Measurements from ENCODE around the gene CCR6. TPM values are rescaled to one million over a fixed set of nuclear protein-coding genes. Genes with fewer than 3 reads are reported as not detected.

Gene CCR6
- total and polyA plus RNA-seq, 2 of the 8 experiments (the other 6 are each of a cell fraction or from before 2014, with no cell fraction given) = 0.06 TPM; not detected in 1

- peaks cover 10 to 12% of the 10 kb centered on the region in 2 experiments; a peak in 3 of 4 replicates for H3K9me3 ChIP-seq (ENCODE audit: insufficient read depth in 2 of 2, low read depth in 1 of 2, low read length in 1 of 2)
- H4K91ac ChIP-seq (replicated peaks; ENCODE audit: insufficient read length, low read length) = no peak overlapping the region
- H3K18ac ChIP-seq (ENCODE audit: extremely low read depth, low read length) = no peak overlapping the region
- H2AK5ac ChIP-seq (ENCODE audit: low read depth, low read length) = no peak overlapping the region
- no peaks in the 10 kb centered on the region for H3K79me1 ChIP-seq (ENCODE audit: low read depth, low read length)
- POLR2A ChIA-PET (ENCODE audit: partially characterized antibody) = interaction anchor here (0.6 to 0.7 kb wide), 2 partner anchors 84 to 432 kb away, joined by 3 to 4 read pairs; no protein-coding TSS in a partner anchor
- FAIRE-seq (no peak), DNase-seq (ENCODE audit: low read depth in 1 of 2, low spot score in 2 of 2) (no peak)
- no peak overlapping the region for H2BK15ac ChIP-seq (ENCODE audit: low read length)
- no peak overlapping the region for H2BK120ac ChIP-seq (replicated peaks; ENCODE audit: low read depth, low read length)
- no peaks in the 10 kb centered on the region for H3K79me2 ChIP-seq (ENCODE audit: control insufficient read depth in 1 of 2, insufficient read depth in 2 of 2, low read length in 2 of 2)
- no peak overlapping the region for H3K4me2 ChIP-seq (ENCODE audit: insufficient read depth in 1 of 2, low read depth in 2 of 2, low read length in 2 of 2)
- no peak overlapping the region for H3K27ac ChIP-seq (ENCODE audit: low read depth, low read length)
- no peaks in the 10 kb centered on the region for H3K36me3 ChIP-seq (ENCODE audit: control insufficient read depth in 2 of 4, insufficient read depth in 4 of 4, low read length in 3 of 4)
- no peak overlapping the region for H3K4ac ChIP-seq (replicated peaks; ENCODE audit: insufficient read length, low read depth, low read length)
- 88% methylated on average over 11 of the region's 11 CpGs; no CpG with 5 or more reads in 1 of the 2 experiments for WGBS, 2 experiments (ENCODE audit: extremely low coverage in 1 of 2, insufficient coverage in 1 of 2, insufficient read length in 1 of 2, insufficient replicate concordance in 2 of 2, low coverage in 1 of 2, low lambda C conversion rate in 2 of 2, missing lambda C conversion rate in 1 of 2)
- H3K23me2 ChIP-seq (ENCODE audit: low read depth, low read length) = no peaks in the 10 kb centered on the region
- no peak overlapping the region for H3K56ac ChIP-seq (replicated peaks; ENCODE audit: insufficient read length, low read depth, low read length)
- no peaks in the 10 kb centered on the region for H4K20me1 ChIP-seq (replicated peaks in 1 of 2; ENCODE audit: control insufficient read depth in 1 of 2, insufficient read depth in 2 of 2, low read length in 2 of 2)
- H3K27me3 ChIP-seq (replicated peaks in 1 of 4; ENCODE audit: control insufficient read depth in 3 of 4, extremely low read depth in 1 of 4, insufficient read depth in 3 of 4, low read length in 3 of 4) = no peaks in the 10 kb centered on the region
- no peak overlapping the region for H3K4me3 ChIP-seq (ENCODE audit: extremely low read depth in 1 of 4, insufficient read depth in 2 of 4, low read depth in 3 of 4, low read length in 4 of 4)
- no peak overlapping the region for H4K5ac ChIP-seq (ENCODE audit: insufficient read length, low read depth, low read length)
- H3K23ac ChIP-seq (ENCODE audit: insufficient read length) = no peak overlapping the region
- no peak overlapping the region for H4K8ac ChIP-seq (ENCODE audit: extremely low read depth, insufficient read depth, low read length)
- H2BK5ac ChIP-seq (ENCODE audit: low read depth, low read length) = no peak overlapping the region
- no peak overlapping the region for H3K9ac ChIP-seq (replicated peaks in 1 of 4; ENCODE audit: extremely low read depth in 1 of 4, low read depth in 3 of 4, low read length in 3 of 4)
- CTCF ChIA-PET (ENCODE audit: partially characterized antibody) = no interaction called here
- peaks cover 0 to 4% (median 0%) of the 10 kb centered on the region in 4 experiments; a peak in 2 of 7 replicates for H3K4me1 ChIP-seq (replicated peaks in 1 of 4; ENCODE audit: control insufficient read depth in 3 of 4, insufficient read depth in 4 of 4, low read length in 3 of 4)
- no peak overlapping the region for H3K14ac ChIP-seq (ENCODE audit: insufficient read length)
- H2AFZ ChIP-seq (ENCODE audit: low read length) = no peak overlapping the region
- H2BK12ac ChIP-seq (ENCODE audit: low read depth, low read length) = no peak overlapping the region
- H2BK20ac ChIP-seq (ENCODE audit: low read length) = no peak overlapping the region
- no peak for TF ChIP-seq TAF1 (IDR thresholded peaks at IDR 0.05; ENCODE audit: low read depth, low read length)
- TF ChIP-seq NRF1 (IDR thresholded peaks at IDR 0.05; ENCODE audit: low read depth, low read length) = no peak
- no peak for TF ChIP-seq CHD2 (IDR thresholded peaks at IDR 0.05; ENCODE audit: low read length)
- no peak for TF ChIP-seq EGR1 (IDR thresholded peaks at IDR 0.05; ENCODE audit: borderline replicate concordance, low read depth, low read length)
- TF ChIP-seq RNF2 (IDR thresholded peaks at IDR 0.05; ENCODE audit: borderline replicate concordance, low read depth, low read length, missing control alignments, poor library complexity, severe bottlenecking) = no peak
- no peak for TF ChIP-seq PHF8 (conservative IDR thresholded peaks at IDR 0.05; ENCODE audit: low read depth, low read length)
- no peak for TF ChIP-seq SP1 (IDR thresholded peaks at IDR 0.05; ENCODE audit: low read depth, low read length)
- TF ChIP-seq CREB1 (IDR thresholded peaks at IDR 0.05) = no peak
- no peak for TF ChIP-seq EP300 (IDR thresholded peaks at IDR 0.05; ENCODE audit: borderline replicate concordance in 1 of 2, low read depth in 2 of 2, low read length in 2 of 2)
- TF ChIP-seq RBBP5 (IDR thresholded peaks at IDR 0.05; ENCODE audit: borderline replicate concordance, low read depth, low read length) = no peak
- TF ChIP-seq TBP (IDR thresholded peaks at IDR 0.05; ENCODE audit: low read depth, low read length) = no peak
- TF ChIP-seq E2F6 (IDR thresholded peaks at IDR 0.05) = no peak
These were observed 33.4 kb upstream of the CCR6 start for GRCh38 chr6:167089243-167090142.

Data from H1 (cell line).